NCI-H2107 treated with DMSO at 0.1 percent for 48 hours (cell line): ENCODE measurements around the gene GBP2.
"Not testable (repeated sequence)": the region's sequence is repeated elsewhere in the genome, so short reads cannot be mapped to it uniquely, and the experiment has no call there.

Experiments used
- DNase-seq: peaks from one replicate; lab custom pipeline; 2025; ENCODE audit not compliant: unreplicated experiment; lab: John Stamatoyannopoulos, UW

GBP2 gene

GRCh38 chr1:89125913-89126580, at the start of gene GBP2:
GBP2 (minus strand) TSS chr1:89126114; CDS start chr1:89121966, 4,148 bp downstream.
- DNase-seq = no peak

- no peak for DNase-seq
Observed at GRCh38 chr1:89174491-89174890, 48.6 kb upstream of the GBP2 start.

- no peak for DNase-seq
Observed at GRCh38 chr1:89172468-89173143, 46.7 kb upstream of the GBP2 start.

GRCh38 chr1:89171067-89171438, 45.1 kb upstream of the GBP2 start:
- no peak for DNase-seq

GRCh38 chr1:89170170-89171066, 44.5 kb upstream of the GBP2 start:
- DNase-seq = no peak

GRCh38 chr1:89169166-89169565, 43.3 kb upstream of the GBP2 start:
- no peak for DNase-seq

- peak; percentile 29 for DNase-seq
Observed at GRCh38 chr1:89167590-89168230, 41.8 kb upstream of the GBP2 start.

- DNase-seq = no peak
Observed at GRCh38 chr1:89166705-89167104, 40.8 kb upstream of the GBP2 start.

GRCh38 chr1:89165811-89166210, 39.9 kb upstream of the GBP2 start:
- no peak for DNase-seq

GRCh38 chr1:89151047-89151446, 25.1 kb upstream of the GBP2 start:
- DNase-seq = no peak

GRCh38 chr1:89149976-89150375, 24.1 kb upstream of the GBP2 start:
- DNase-seq = no peak

- no peak for DNase-seq
Observed at GRCh38 chr1:89149229-89149628, 23.3 kb upstream of the GBP2 start.

GRCh38 chr1:89147678-89148658, 22.1 kb upstream of the GBP2 start:
- peak; percentile 23 for DNase-seq

- no peak for DNase-seq
Observed at GRCh38 chr1:89146721-89147120, 20.8 kb upstream of the GBP2 start.

GRCh38 chr1:89143484-89143883, 17.6 kb upstream of the GBP2 start:
- no peak for DNase-seq

- no peak for DNase-seq
Observed at GRCh38 chr1:89142160-89142559, 16.2 kb upstream of the GBP2 start.

- DNase-seq = no peak
Observed at GRCh38 chr1:89133747-89134146, 7.8 kb upstream of the GBP2 start.

- DNase-seq = no peak
Observed at GRCh38 chr1:89130716-89131115, 4.8 kb upstream of the GBP2 start.

- no peak for DNase-seq
Observed at GRCh38 chr1:89129911-89130310, 4.0 kb upstream of the GBP2 start.

GRCh38 chr1:89128003-89128458, 2.1 kb upstream of the GBP2 start:
- DNase-seq = not testable (repeated sequence)
